ENCODE results near the gene CDK16.

CDK16 gene

DNA sequence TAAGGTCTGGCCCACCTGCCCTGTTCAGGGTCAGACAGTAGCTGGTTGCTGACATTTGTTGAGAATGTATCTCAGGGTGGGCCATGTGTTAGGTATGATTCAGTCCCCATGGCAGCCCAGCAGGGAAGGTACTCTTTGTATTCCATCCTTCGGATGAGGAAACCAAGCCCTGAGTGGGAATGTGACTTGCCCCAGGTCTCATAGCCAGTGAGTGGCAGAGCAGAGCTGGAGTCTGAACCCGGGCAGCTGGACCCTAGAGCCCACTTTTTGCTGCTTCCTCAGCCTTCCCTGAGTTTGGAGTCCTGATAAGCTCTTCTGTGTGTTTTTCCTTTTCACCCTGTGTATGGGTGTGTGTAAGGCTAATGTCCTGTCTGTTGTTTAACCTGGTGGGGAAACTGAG, 46.5 kb upstream of the CDK16 start:
- Histone ChIP-seq H3K4me2 (ENCODE audit: low read length) (no peak overlapping the region), H3K9ac (no peak overlapping the region), H3K27ac (no peak overlapping the region), H2AFZ (no peak overlapping the region), H3K4me1 (no peaks in the 10 kb centered on the region), H3K36me3 (ENCODE audit: control insufficient read depth, insufficient read depth, low read length) (no peaks in the 10 kb centered on the region), H3K9me3 (ENCODE audit: control insufficient read depth, low read length) (no peaks in the 10 kb centered on the region), H3K79me2 (peaks cover 9% of the 10 kb centered on the region), H3K4me3 (ENCODE audit: low read depth, low read length) (no peak overlapping the region), H3K27me3 (ENCODE audit: control insufficient read depth, insufficient read depth, low read length) (no peaks in the 10 kb centered on the region)
- TF ChIP-seq, protein P1, sequence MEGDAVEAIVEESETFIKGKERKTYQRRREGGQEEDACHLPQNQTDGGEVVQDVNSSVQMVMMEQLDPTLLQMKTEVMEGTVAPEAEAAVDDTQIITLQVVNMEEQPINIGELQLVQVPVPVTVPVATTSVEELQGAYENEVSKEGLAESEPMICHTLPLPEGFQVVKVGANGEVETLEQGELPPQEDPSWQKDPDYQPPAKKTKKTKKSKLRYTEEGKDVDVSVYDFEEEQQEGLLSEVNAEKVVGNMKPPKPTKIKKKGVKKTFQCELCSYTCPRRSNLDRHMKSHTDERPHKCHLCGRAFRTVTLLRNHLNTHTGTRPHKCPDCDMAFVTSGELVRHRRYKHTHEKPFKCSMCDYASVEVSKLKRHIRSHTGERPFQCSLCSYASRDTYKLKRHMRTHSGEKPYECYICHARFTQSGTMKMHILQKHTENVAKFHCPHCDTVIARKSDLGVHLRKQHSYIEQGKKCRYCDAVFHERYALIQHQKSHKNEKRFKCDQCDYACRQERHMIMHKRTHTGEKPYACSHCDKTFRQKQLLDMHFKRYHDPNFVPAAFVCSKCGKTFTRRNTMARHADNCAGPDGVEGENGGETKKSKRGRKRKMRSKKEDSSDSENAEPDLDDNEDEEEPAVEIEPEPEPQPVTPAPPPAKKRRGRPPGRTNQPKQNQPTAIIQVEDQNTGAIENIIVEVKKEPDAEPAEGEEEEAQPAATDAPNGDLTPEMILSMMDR (IDR thresholded peaks at IDR 0.05) = no peak

DNA sequence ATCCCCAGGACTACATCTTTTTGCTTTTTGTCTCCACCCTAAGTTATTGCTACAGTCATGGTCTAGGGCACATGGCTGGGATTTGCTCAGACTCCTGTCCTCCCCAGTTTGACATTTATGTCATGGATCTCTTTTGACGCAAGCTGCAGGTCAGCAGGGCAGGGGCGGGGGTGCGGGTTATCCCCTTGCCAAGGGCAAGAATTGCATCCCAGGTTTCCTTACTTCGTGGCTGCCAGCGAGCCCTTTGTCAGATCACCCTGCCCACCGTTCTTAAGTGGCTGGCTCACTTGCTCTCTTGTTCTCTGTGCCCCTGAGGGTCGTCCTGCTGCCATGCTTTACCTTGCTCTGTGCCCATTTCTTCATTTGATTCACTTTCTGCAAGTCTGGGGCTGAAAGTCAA, 45.9 kb upstream of the CDK16 start:
- H3K79me2 ChIP-seq = peaks cover 9% of the 10 kb centered on the region
- H3K4me3 ChIP-seq (ENCODE audit: low read depth, low read length) = no peak overlapping the region
- no peaks in the 10 kb centered on the region for H3K4me1 ChIP-seq
- no peak overlapping the region for H3K9ac ChIP-seq
- TF ChIP-seq, protein P1 (IDR thresholded peaks at IDR 0.05) = no peak
- no peak overlapping the region for H3K27ac ChIP-seq
- H3K4me2 ChIP-seq (ENCODE audit: low read length) = no peak overlapping the region
- no peak overlapping the region for H2AFZ ChIP-seq
- H3K36me3 ChIP-seq (ENCODE audit: control insufficient read depth, insufficient read depth, low read length) = no peaks in the 10 kb centered on the region
- no peaks in the 10 kb centered on the region for H3K9me3 ChIP-seq (ENCODE audit: control insufficient read depth, low read length)
- H3K27me3 ChIP-seq (ENCODE audit: control insufficient read depth, insufficient read depth, low read length) = no peaks in the 10 kb centered on the region

DNA sequence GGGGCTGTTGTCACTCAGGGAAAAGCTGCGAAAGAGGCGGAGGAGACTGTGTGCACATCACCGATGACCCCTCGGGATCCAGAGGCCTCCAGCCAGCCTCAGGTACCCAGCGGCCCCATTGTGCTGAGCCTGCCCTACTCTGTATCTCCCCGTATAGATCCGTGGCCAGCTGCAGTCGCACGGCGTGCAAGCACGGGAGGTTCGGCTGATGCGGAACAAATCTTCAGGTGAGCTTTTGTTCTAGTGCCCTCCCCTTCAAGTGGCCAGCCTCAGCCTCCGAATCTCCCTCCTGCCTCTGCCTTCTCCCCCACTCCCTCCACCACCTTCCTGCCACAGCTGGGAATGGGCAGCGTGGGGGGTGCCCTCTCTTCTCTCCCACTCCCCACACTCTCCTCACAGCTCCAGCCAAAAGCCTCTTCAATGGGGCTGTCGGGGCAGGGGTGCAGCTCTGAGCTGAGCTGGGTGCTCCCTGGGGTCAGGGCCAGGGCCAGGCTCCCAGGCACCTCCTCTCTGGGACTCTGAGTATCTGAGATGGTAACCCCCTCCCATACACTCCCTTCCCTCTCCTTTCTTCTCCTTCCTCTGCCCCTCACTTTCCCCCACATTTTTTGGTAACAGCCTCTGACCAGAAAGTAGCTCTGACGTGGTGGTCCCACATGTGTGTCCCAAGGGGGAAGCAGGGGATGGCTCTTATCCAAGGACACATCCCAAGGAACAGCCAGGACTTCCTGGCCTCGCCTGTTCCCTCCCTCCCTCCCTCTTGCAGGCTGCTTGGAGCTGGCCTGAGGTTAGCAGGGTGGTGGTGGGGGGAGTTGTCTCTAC, 45.3 kb upstream of the CDK16 start:
- no peaks in the 10 kb centered on the region for H3K36me3 ChIP-seq (ENCODE audit: control insufficient read depth, insufficient read depth, low read length)
- no peaks in the 10 kb centered on the region for H3K9me3 ChIP-seq (ENCODE audit: control insufficient read depth, low read length)
- H3K4me1 ChIP-seq = no peaks in the 10 kb centered on the region
- H3K27ac ChIP-seq = no peak overlapping the region
- no peak overlapping the region for H3K4me2 ChIP-seq (ENCODE audit: low read length)
- TF ChIP-seq, protein P1 (IDR thresholded peaks at IDR 0.05) = no peak
- H2AFZ ChIP-seq = no peak overlapping the region
- H3K4me3 ChIP-seq (ENCODE audit: low read depth, low read length) = no peak overlapping the region
- H3K27me3 ChIP-seq (ENCODE audit: control insufficient read depth, insufficient read depth, low read length) = no peaks in the 10 kb centered on the region
- no peak overlapping the region for H3K9ac ChIP-seq
- H3K79me2 ChIP-seq = peaks cover 6% of the 10 kb centered on the region

DNA sequence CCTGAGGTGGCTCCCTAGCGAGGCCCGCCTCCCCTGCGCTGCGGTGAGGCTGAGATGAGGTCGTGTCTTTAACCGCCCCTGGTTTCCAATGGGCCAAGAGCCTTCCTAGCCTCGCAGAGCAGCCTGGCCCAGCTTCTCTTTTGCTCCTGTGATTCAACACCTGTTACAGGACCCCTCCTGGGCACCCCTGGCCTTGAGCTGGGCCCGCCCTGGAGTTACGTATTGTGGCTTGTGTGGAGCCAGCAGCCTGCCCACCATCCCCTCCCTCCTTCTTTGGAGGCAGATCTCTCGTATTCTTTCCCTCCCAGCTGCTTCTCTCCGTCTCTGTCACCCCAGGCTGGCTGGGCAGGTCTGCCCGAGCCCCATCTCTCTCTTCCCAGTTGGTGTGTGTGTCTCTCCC, 44.1 kb upstream of the CDK16 start:
- H3K4me3 ChIP-seq (ENCODE audit: low read depth, low read length) = no peak overlapping the region
- TF ChIP-seq, protein P1 (IDR thresholded peaks at IDR 0.05) = no peak
- no peaks in the 10 kb centered on the region for H3K4me1 ChIP-seq
- H3K9ac ChIP-seq = no peak overlapping the region
- no peak overlapping the region for H3K27ac ChIP-seq
- H3K79me2 ChIP-seq = no peaks in the 10 kb centered on the region
- H3K4me2 ChIP-seq (ENCODE audit: low read length) = no peak overlapping the region
- H3K9me3 ChIP-seq (ENCODE audit: control insufficient read depth, low read length) = no peaks in the 10 kb centered on the region
- no peak overlapping the region for H2AFZ ChIP-seq
- no peaks in the 10 kb centered on the region for H3K27me3 ChIP-seq (ENCODE audit: control insufficient read depth, insufficient read depth, low read length)
- no peaks in the 10 kb centered on the region for H3K36me3 ChIP-seq (ENCODE audit: control insufficient read depth, insufficient read depth, low read length)
